WERI-Rb-1 (cell line): Measurements from ENCODE around the gene PIP5K1C.

ENCODE experiments used
- DNase-seq: peaks from one replicate; pipeline ENCODE4 v3.0.0-alpha.2; 2020
- H3K27ac ChIP-seq: fragments of 250-450 bp; sonication (Bioruptor Pico); 2 replicates; pipeline ENCODE4 v1.5.1; 2020; ENCODE audit warnings: mild to moderate bottlenecking, moderate library complexity
- H3K27me3 ChIP-seq: fragments of 250-450 bp; sonication (Bioruptor Pico); 2 replicates; pipeline ENCODE4 v1.5.1; 2021; ENCODE audit warnings: mild to moderate bottlenecking, low read depth, moderate library complexity; ENCODE audit not compliant: insufficient read depth, severe bottlenecking
- H3K36me3 ChIP-seq: fragments of 250-450 bp; sonication (Bioruptor Pico); 2 replicates; pipeline ENCODE4 v1.5.1; 2020; ENCODE audit warnings: mild to moderate bottlenecking, moderate library complexity
- H3K4me3 ChIP-seq: 2 replicates; pipeline ENCODE4 v1.5.1; 2011; ENCODE audit warnings: low read depth, mild to moderate bottlenecking, control low read depth, low read length
- H3K9me3 ChIP-seq: fragments of 250-450 bp; sonication (Bioruptor Pico); 2 replicates; pipeline ENCODE4 v1.5.1; 2021; ENCODE audit warnings: mild to moderate bottlenecking, moderate library complexity; ENCODE audit not compliant: severe bottlenecking
- TF ChIP-seq, protein P1 (sequence below): IDR thresholded peaks from 2 replicates; pipeline ENCODE4 v1.5.1; 2011; ENCODE audit warnings: low read depth, mild to moderate bottlenecking, control low read depth, inconsistent platforms, low read length

Gene PIP5K1C

GRCh38 chr19:3609779-3610719 is 90.2 kb downstream of the PIP5K1C start:
- Histone ChIP-seq H3K36me3 (peaks cover 20% of the 10 kb centered on the region), H3K27ac (no peak overlapping the region), H3K27me3 (no peaks in the 10 kb centered on the region), H3K9me3 (no peaks in the 10 kb centered on the region), H3K4me3 (no peak overlapping the region)
- no peak for DNase-seq
- TF ChIP-seq, protein P1, sequence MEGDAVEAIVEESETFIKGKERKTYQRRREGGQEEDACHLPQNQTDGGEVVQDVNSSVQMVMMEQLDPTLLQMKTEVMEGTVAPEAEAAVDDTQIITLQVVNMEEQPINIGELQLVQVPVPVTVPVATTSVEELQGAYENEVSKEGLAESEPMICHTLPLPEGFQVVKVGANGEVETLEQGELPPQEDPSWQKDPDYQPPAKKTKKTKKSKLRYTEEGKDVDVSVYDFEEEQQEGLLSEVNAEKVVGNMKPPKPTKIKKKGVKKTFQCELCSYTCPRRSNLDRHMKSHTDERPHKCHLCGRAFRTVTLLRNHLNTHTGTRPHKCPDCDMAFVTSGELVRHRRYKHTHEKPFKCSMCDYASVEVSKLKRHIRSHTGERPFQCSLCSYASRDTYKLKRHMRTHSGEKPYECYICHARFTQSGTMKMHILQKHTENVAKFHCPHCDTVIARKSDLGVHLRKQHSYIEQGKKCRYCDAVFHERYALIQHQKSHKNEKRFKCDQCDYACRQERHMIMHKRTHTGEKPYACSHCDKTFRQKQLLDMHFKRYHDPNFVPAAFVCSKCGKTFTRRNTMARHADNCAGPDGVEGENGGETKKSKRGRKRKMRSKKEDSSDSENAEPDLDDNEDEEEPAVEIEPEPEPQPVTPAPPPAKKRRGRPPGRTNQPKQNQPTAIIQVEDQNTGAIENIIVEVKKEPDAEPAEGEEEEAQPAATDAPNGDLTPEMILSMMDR, result no peak

DNA sequence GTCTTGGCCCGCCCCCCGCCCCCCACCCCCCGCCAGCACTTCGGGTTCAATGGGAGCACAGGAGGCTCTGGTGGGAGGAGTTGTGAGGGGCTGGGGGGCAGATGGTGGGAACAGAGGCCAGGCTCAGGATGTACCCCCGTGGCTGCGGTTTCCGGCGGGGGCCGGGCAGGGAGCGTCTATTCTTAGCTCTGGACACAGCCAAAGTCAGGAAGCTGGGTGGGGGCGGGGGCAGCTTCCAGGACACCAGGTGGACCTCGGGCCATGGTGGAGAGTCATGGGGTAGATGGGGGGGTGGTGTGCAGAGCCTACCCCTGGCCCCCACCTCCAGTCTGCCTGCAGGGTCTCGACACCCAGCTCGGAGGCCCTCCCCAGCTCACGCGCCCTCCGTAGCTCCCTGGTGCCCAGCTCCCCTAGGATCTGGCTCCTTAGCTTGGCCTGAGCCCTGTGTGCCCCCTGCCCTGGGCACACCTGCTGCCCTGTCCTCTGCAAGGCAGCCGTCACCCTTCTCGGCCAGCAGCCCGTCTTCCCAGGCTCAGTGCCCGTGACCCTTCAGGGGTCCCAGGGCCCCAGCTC is 91.4 kb downstream of the PIP5K1C start:
- no peaks in the 10 kb centered on the region for H3K9me3 ChIP-seq
- no peaks in the 10 kb centered on the region for H3K27me3 ChIP-seq
- no peak overlapping the region for H3K4me3 ChIP-seq
- H3K36me3 ChIP-seq, result peaks cover 20% of the 10 kb centered on the region
- no peak for DNase-seq
- TF ChIP-seq, protein P1, result no peak
- H3K27ac ChIP-seq, result no peak overlapping the region

DNA sequence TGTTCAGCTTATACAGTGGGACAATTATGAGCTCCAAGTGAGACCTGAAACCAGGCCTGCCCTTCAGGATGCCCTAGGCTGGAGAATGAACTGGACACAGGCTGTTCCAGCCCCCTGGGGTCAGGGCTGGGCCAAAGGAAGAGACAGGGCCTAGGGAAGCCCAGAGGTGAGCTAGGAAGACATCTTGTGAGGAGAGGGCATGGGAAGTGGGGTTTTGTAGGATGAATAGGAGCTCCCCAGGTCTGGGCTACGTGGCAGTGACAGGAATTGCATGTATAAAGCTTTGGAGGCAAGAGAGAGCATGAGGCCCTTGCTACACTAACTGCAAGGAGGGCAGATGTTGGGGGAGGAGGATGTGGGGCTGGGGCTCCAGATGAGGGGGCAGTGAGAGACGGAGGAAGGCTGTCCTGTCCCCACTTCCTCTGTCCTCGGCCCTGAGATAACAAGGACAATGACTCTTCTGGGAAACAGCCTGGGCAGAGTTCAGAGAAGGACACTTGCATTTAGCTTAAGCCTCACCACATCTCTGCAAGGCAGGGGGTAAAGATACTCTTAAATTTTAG is 92.1 kb downstream of the PIP5K1C start:
- no peaks in the 10 kb centered on the region for H3K9me3 ChIP-seq
- H3K27me3 ChIP-seq, result no peaks in the 10 kb centered on the region
- DNase-seq, result no peak
- no peak overlapping the region for H3K27ac ChIP-seq
- H3K36me3 ChIP-seq, result peaks cover 16% of the 10 kb centered on the region
- H3K4me3 ChIP-seq, result no peak overlapping the region
- TF ChIP-seq, protein P1, result no peak

DNA sequence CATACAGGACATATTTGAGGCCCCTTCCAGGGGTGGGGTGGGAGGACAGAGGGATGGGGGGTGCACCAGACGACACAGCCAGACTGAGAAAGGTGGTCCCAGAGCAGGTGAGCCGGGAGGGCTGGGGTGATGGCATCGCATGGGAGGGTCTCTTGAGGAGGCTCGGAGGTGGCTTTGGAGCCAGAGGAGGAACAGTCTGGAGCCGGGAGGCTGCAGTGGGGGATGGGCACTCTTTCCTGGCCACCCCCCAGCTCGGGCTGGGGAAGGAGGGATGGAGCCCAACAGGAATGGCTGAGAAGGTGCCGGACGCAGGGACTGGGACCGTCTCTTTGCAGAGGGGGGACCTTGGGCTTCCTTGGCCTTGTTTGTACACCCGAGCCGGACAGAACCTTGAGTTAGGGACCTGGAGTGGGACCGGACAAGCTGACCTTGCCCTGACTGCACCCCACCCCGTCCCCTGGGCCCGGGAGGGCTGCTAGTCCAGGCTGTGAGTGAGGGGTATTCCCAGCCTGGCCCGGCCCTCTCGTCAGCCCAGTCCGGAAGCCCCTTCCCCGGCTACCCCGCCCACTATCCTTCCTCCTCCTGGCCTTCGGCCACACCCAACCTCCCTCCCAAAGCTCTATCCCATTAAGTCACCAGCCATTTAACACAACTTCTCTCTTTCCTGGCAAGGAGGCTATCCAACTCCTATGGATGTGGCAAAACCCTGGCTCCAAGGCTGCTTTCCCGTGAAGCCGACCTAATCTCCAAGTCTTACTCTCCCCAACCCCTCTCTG is 92.8 kb downstream of the PIP5K1C start:
- H3K27me3 ChIP-seq, result no peaks in the 10 kb centered on the region
- no peaks in the 10 kb centered on the region for H3K9me3 ChIP-seq
- TF ChIP-seq, protein P1, result no peak
- H3K36me3 ChIP-seq, result peaks cover 13% of the 10 kb centered on the region
- peak overlapping the region; percentile 69 for H3K27ac ChIP-seq
- no peak for DNase-seq
- peak overlapping the region; percentile 55 for H3K4me3 ChIP-seq

DNA sequence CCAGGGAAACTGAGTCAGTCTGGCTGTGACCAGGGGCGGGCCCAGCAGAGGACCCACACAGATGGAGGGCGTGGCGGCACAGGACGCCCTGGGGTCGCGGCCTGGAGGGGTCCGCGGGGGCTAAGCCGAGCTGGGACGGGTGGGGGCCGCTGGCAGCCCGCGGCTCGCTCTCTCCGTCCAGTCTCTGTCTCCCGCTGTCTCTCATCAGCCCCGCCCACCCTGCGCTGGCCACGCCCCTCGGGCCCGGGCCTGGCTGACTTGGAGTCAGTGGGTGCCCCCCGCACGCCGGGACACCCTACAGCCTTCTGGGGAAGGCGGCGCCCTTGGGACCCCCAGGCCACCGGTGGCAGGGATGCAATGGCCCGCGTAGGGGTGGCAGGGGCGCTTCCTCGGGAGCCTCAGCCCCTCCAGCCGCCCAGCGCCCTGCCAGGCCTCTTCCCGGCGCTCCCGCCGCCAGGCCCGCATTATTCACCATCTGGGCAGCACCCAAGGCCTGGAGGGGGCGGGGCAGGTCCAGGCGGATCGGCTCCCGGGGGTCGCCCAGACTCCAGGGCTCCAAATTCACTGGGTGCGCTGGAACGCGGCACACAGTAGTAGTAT is 93.5 kb downstream of the PIP5K1C start, which contains the start of gene TBXA2R:
TSS of gene TBXA2R (minus strand) at position 186 of the 600 bp plus-strand sequence. CDS start 6,241 bp downstream, outside the sequence.
- Histone ChIP-seq H3K36me3 (peaks cover 6% of the 10 kb centered on the region), H3K4me3 (peak within 1 kb of the TSS; percentile 55), H3K27me3 (no peaks in the 10 kb centered on the region), H3K9me3 (no peaks in the 10 kb centered on the region), H3K27ac (peak within 1 kb of the TSS; percentile 69)
- TF ChIP-seq, protein P1, result no peak
- DNase-seq, result peak; percentile 90
